GM12878 (cell line): ENCODE data around the gene SUPT7L. TPM values are rescaled to one million over a fixed set of nuclear protein-coding genes. Genes with fewer than 3 reads are reported as not detected.

Experiments
- KDM1A ChIP-seq: fragments of 200-600 bp; sonication (generic); IDR thresholded peaks from 2 replicates; pipeline ENCODE4 v1.6.1; 2016; ENCODE audit warnings: borderline replicate concordance
- polyA plus RNA-seq, 11 experiments: library from polyadenylated mRNA; depleted of rRNA in 4 of 11; unstranded in 6 of 11; stranded (reverse) in 5 of 11; fragments of >200 nt; fragmentation: Nextera tagmentation in 4 of 11; fragmentation: Illumina TruSeq in 1 of 11; extraction: Ambion mirVana in 4 of 11; extraction: Trizol in 1 of 11; gene quantifications; 1 replicate in 1 of 11; 2 replicates in 10 of 11; pipeline versions ENCODE4 v1.2.1 to v1.2.3, GENCODE V29; 2011 to 2016; ENCODE audit warnings: inconsistent platforms in 2 of 11, missing spikeins in 2 of 11, low read depth in 1 of 11
- small RNA-seq: library from RNA; depleted of rRNA; stranded (forward); fragments of <200 nt; gene quantifications from one replicate; pipeline ENCODE3, GENCODE V24; 2014
- total RNA-seq, 4 experiments: library from RNA; depleted of rRNA in 3 of 4; stranded (reverse); fragments of >200 nt in 3 of 4; fragmentation: Illumina TruSeq in 1 of 4; extraction: Trizol in 1 of 4; gene quantifications; 2 replicates each; pipeline versions ENCODE4 v1.2.1 to v1.2.3, GENCODE V29; 2013 to 2021
- TF ChIP-seq, protein P1 (sequence below): IDR thresholded peaks from 2 replicates; pipeline ENCODE4 v1.6.1; 2012; ENCODE audit warnings: improper control_type of control experiment, low read depth, low read length; ENCODE audit not compliant: insufficient replicate concordance

SUPT7L gene
- total and polyA plus RNA-seq, 10 of the 15 experiments (the other 5 are each of a cell fraction or from before 2014, with no cell fraction given): 10.2 to 43.7 (median 21.3) TPM

DNA sequence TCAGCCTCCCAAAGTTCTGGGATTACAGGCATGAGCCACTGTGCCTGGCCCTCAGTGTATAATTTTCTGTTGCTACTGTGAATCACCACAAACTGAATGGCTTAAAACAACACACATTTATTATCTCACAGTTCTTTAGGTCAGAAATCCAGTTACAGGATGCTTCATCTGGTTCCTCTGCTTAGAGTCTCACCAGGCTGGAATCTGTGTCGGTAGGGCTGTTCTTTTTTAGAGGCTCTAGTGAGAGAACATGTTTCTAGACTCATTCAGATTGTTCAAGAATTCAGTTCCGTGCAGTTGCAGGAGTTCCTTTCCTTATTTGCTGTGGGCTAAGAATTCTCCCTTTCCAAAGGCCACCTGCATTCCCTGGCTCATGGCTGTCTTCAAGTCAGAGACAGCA lies 56.8 kb downstream of the SUPT7L start (continued):
- TF ChIP-seq, protein P1, sequence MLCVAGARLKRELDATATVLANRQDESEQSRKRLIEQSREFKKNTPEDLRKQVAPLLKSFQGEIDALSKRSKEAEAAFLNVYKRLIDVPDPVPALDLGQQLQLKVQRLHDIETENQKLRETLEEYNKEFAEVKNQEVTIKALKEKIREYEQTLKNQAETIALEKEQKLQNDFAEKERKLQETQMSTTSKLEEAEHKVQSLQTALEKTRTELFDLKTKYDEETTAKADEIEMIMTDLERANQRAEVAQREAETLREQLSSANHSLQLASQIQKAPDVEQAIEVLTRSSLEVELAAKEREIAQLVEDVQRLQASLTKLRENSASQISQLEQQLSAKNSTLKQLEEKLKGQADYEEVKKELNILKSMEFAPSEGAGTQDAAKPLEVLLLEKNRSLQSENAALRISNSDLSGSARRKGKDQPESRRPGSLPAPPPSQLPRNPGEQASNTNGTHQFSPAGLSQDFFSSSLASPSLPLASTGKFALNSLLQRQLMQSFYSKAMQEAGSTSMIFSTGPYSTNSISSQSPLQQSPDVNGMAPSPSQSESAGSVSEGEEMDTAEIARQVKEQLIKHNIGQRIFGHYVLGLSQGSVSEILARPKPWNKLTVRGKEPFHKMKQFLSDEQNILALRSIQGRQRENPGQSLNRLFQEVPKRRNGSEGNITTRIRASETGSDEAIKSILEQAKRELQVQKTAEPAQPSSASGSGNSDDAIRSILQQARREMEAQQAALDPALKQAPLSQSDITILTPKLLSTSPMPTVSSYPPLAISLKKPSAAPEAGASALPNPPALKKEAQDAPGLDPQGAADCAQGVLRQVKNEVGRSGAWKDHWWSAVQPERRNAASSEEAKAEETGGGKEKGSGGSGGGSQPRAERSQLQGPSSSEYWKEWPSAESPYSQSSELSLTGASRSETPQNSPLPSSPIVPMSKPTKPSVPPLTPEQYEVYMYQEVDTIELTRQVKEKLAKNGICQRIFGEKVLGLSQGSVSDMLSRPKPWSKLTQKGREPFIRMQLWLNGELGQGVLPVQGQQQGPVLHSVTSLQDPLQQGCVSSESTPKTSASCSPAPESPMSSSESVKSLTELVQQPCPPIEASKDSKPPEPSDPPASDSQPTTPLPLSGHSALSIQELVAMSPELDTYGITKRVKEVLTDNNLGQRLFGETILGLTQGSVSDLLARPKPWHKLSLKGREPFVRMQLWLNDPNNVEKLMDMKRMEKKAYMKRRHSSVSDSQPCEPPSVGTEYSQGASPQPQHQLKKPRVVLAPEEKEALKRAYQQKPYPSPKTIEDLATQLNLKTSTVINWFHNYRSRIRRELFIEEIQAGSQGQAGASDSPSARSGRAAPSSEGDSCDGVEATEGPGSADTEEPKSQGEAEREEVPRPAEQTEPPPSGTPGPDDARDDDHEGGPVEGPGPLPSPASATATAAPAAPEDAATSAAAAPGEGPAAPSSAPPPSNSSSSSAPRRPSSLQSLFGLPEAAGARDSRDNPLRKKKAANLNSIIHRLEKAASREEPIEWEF: no peak
- no peak for TF ChIP-seq KDM1A
- TF ChIP-seq, all 136 proteins: peak for 0

Small RNA genes within 50 kb of the gene (small RNA-seq; reads per million reads assigned to genes)
- not detected for gene RF00340

Other genes with a start within 250 kb of the SUPT7L start
Only the 7 nearest of the 12 such genes appear.
- not detected in 2 replicates for gene FNDC4, start 168.4 kb downstream of the SUPT7L start, total RNA-seq (2014; rRNA removed)
- gene FNDC4, start 168.4 kb downstream of the SUPT7L start, total RNA-seq (2014; rRNA removed; fragmentation: Illumina TruSeq; extraction: Trizol): not detected in 2 replicates
- 0.16 and 0.21 TPM in 2 replicates for gene FNDC4, start 168.4 kb downstream of the SUPT7L start, total RNA-seq (2021)
- gene FNDC4, start 168.4 kb downstream of the SUPT7L start, polyA plus RNA-seq (2011; rRNA removed): not detected in 2 replicates
- gene FNDC4, start 168.4 kb downstream of the SUPT7L start, polyA plus RNA-seq (2014; fragmentation: Illumina TruSeq; extraction: Trizol): not detected in 2 replicates
- not detected for gene FNDC4, start 168.4 kb downstream of the SUPT7L start, polyA plus RNA-seq (2014; fragmentation: Nextera tagmentation; extraction: Ambion mirVana)
- gene FNDC4, start 168.4 kb downstream of the SUPT7L start, polyA plus RNA-seq (2014; rRNA removed): not detected in 2 replicates
- gene FNDC4, start 168.4 kb downstream of the SUPT7L start, polyA plus RNA-seq (2016; fragmentation: Nextera tagmentation; extraction: Ambion mirVana): not detected
- gene GCKR, start 166.8 kb downstream of the SUPT7L start, total RNA-seq (2014; rRNA removed): not detected in 2 replicates
- gene GCKR, start 166.8 kb downstream of the SUPT7L start, total RNA-seq (2014; rRNA removed; fragmentation: Illumina TruSeq; extraction: Trizol): not detected in 2 replicates
- not detected in 2 replicates for gene GCKR, start 166.8 kb downstream of the SUPT7L start, total RNA-seq (2021)
- gene GCKR, start 166.8 kb downstream of the SUPT7L start, polyA plus RNA-seq (2011; rRNA removed): not detected in 2 replicates
- gene GCKR, start 166.8 kb downstream of the SUPT7L start, polyA plus RNA-seq (2014; fragmentation: Illumina TruSeq; extraction: Trizol): not detected in 2 replicates
- not detected for gene GCKR, start 166.8 kb downstream of the SUPT7L start, polyA plus RNA-seq (2014; fragmentation: Nextera tagmentation; extraction: Ambion mirVana)
- gene GCKR, start 166.8 kb downstream of the SUPT7L start, polyA plus RNA-seq (2014; rRNA removed): not detected in 2 replicates
- not detected for gene GCKR, start 166.8 kb downstream of the SUPT7L start, polyA plus RNA-seq (2016; fragmentation: Nextera tagmentation; extraction: Ambion mirVana)
- gene ZNF512, start 80.6 kb downstream of the SUPT7L start, total RNA-seq (2014; rRNA removed): 24.6 and 32.2 TPM in 2 replicates
- gene ZNF512, start 80.6 kb downstream of the SUPT7L start, total RNA-seq (2014; rRNA removed; fragmentation: Illumina TruSeq; extraction: Trizol): 30.8 and 33.4 TPM in 2 replicates
- 28.9 and 31.7 TPM in 2 replicates for gene ZNF512, start 80.6 kb downstream of the SUPT7L start, total RNA-seq (2021)
- gene ZNF512, start 80.6 kb downstream of the SUPT7L start, polyA plus RNA-seq (2011; rRNA removed): 61.9 and 83.4 TPM in 2 replicates
- 50.3 and 78.6 TPM in 2 replicates for gene ZNF512, start 80.6 kb downstream of the SUPT7L start, polyA plus RNA-seq (2014; fragmentation: Illumina TruSeq; extraction: Trizol)
- 10 to 100 TPM; 14.1 to 21.2 TPM for gene ZNF512, start 80.6 kb downstream of the SUPT7L start, polyA plus RNA-seq (2014; fragmentation: Nextera tagmentation; extraction: Ambion mirVana)
- gene ZNF512, start 80.6 kb downstream of the SUPT7L start, polyA plus RNA-seq (2014; rRNA removed): 29.8 and 32.5 TPM in 2 replicates
- 10 to 100 TPM; 29.3 to 31.6 TPM for gene ZNF512, start 80.6 kb downstream of the SUPT7L start, polyA plus RNA-seq (2016; fragmentation: Nextera tagmentation; extraction: Ambion mirVana)
- 0.34 and 1.0 TPM in 2 replicates for gene CCDC121, start 34.6 kb downstream of the SUPT7L start, total RNA-seq (2014; rRNA removed)
- 0.67 and 0.97 TPM in 2 replicates for gene CCDC121, start 34.6 kb downstream of the SUPT7L start, total RNA-seq (2014; rRNA removed; fragmentation: Illumina TruSeq; extraction: Trizol)
- gene CCDC121, start 34.6 kb downstream of the SUPT7L start, total RNA-seq (2021): 0.49 and 0.53 TPM in 2 replicates
- 1.2 and 2.0 TPM in 2 replicates for gene CCDC121, start 34.6 kb downstream of the SUPT7L start, polyA plus RNA-seq (2011; rRNA removed)
- gene CCDC121, start 34.6 kb downstream of the SUPT7L start, polyA plus RNA-seq (2014; fragmentation: Illumina TruSeq; extraction: Trizol): 0.97 and 1.3 TPM in 2 replicates
- under 1 TPM; 0.37 to 0.38 TPM for gene CCDC121, start 34.6 kb downstream of the SUPT7L start, polyA plus RNA-seq (2014; fragmentation: Nextera tagmentation; extraction: Ambion mirVana)
- gene CCDC121, start 34.6 kb downstream of the SUPT7L start, polyA plus RNA-seq (2014; rRNA removed): 0.48 and 0.85 TPM in 2 replicates
- gene CCDC121, start 34.6 kb downstream of the SUPT7L start, polyA plus RNA-seq (2016; fragmentation: Nextera tagmentation; extraction: Ambion mirVana): under 1 TPM; 0.59 to 0.84 TPM
- 36.9 and 39.3 TPM in 2 replicates for gene GPN1, start 34.6 kb downstream of the SUPT7L start, total RNA-seq (2014; rRNA removed)
- gene GPN1, start 34.6 kb downstream of the SUPT7L start, total RNA-seq (2014; rRNA removed; fragmentation: Illumina TruSeq; extraction: Trizol): 39.0 and 39.8 TPM in 2 replicates
- gene GPN1, start 34.6 kb downstream of the SUPT7L start, total RNA-seq (2021): 32.1 and 38.8 TPM in 2 replicates
- 71.6 and 80.2 TPM in 2 replicates for gene GPN1, start 34.6 kb downstream of the SUPT7L start, polyA plus RNA-seq (2011; rRNA removed)
- 55.3 and 62.2 TPM in 2 replicates for gene GPN1, start 34.6 kb downstream of the SUPT7L start, polyA plus RNA-seq (2014; fragmentation: Illumina TruSeq; extraction: Trizol)
- 100 to 1,000 TPM in 1 of 2 experiments, 10 to 100 TPM in 1; 89.5 to 108 TPM for gene GPN1, start 34.6 kb downstream of the SUPT7L start, polyA plus RNA-seq (2014; fragmentation: Nextera tagmentation; extraction: Ambion mirVana)
- 36.3 and 41.0 TPM in 2 replicates for gene GPN1, start 34.6 kb downstream of the SUPT7L start, polyA plus RNA-seq (2014; rRNA removed)
- 10 to 100 TPM; 65.4 to 69.4 TPM for gene GPN1, start 34.6 kb downstream of the SUPT7L start, polyA plus RNA-seq (2016; fragmentation: Nextera tagmentation; extraction: Ambion mirVana)
- gene SLC4A1AP, start 275 bp upstream of the SUPT7L start, total RNA-seq (2014; rRNA removed): 22.5 and 23.3 TPM in 2 replicates
- 28.2 and 30.0 TPM in 2 replicates for gene SLC4A1AP, start 275 bp upstream of the SUPT7L start, total RNA-seq (2014; rRNA removed; fragmentation: Illumina TruSeq; extraction: Trizol)
- gene SLC4A1AP, start 275 bp upstream of the SUPT7L start, total RNA-seq (2021): 17.3 and 17.9 TPM in 2 replicates
- gene SLC4A1AP, start 275 bp upstream of the SUPT7L start, polyA plus RNA-seq (2011; rRNA removed): 16.7 and 24.3 TPM in 2 replicates
- gene SLC4A1AP, start 275 bp upstream of the SUPT7L start, polyA plus RNA-seq (2014; fragmentation: Illumina TruSeq; extraction: Trizol): 28.0 and 31.4 TPM in 2 replicates
- 10 to 100 TPM in 1 of 2 experiments, 1 to 10 TPM in 1; 6.5 to 16.4 TPM for gene SLC4A1AP, start 275 bp upstream of the SUPT7L start, polyA plus RNA-seq (2014; fragmentation: Nextera tagmentation; extraction: Ambion mirVana)
- gene SLC4A1AP, start 275 bp upstream of the SUPT7L start, polyA plus RNA-seq (2014; rRNA removed): 18.8 and 20.5 TPM in 2 replicates
- 10 to 100 TPM; 27.1 to 30.1 TPM for gene SLC4A1AP, start 275 bp upstream of the SUPT7L start, polyA plus RNA-seq (2016; fragmentation: Nextera tagmentation; extraction: Ambion mirVana)
- 73.9 and 86.5 TPM in 2 replicates for gene MRPL33, start 108.1 kb upstream of the SUPT7L start, total RNA-seq (2014; rRNA removed)
- gene MRPL33, start 108.1 kb upstream of the SUPT7L start, total RNA-seq (2014; rRNA removed; fragmentation: Illumina TruSeq; extraction: Trizol): 184 and 189 TPM in 2 replicates
- gene MRPL33, start 108.1 kb upstream of the SUPT7L start, total RNA-seq (2021): 45.5 and 50.1 TPM in 2 replicates
- gene MRPL33, start 108.1 kb upstream of the SUPT7L start, polyA plus RNA-seq (2011; rRNA removed): 83.1 and 135 TPM in 2 replicates
- 135 and 166 TPM in 2 replicates for gene MRPL33, start 108.1 kb upstream of the SUPT7L start, polyA plus RNA-seq (2014; fragmentation: Illumina TruSeq; extraction: Trizol)
- gene MRPL33, start 108.1 kb upstream of the SUPT7L start, polyA plus RNA-seq (2014; fragmentation: Nextera tagmentation; extraction: Ambion mirVana): 100 to 1,000 TPM; 291 to 318 TPM
- gene MRPL33, start 108.1 kb upstream of the SUPT7L start, polyA plus RNA-seq (2014; rRNA removed): 83.9 and 125 TPM in 2 replicates
- gene MRPL33, start 108.1 kb upstream of the SUPT7L start, polyA plus RNA-seq (2016; fragmentation: Nextera tagmentation; extraction: Ambion mirVana): 100 to 1,000 TPM; 278 to 281 TPM